Body of pancreas (tissue), 4 donors: Measurements from ENCODE around the gene TMPRSS5. TPM values are rescaled to one million over a fixed set of nuclear protein-coding genes. Genes with fewer than 3 reads are reported as not detected.

Experiments used
- ATAC-seq: fragments of 150-250 bp; one replicate; pipeline ENCODE4 v1.9.1; 2016
- DNase-seq, 4 donors: peaks; one replicate each; pipeline ENCODE4 v3.0.0-alpha.2; 2019
- H3K27ac ChIP-seq, 4 donors: fragments of 200-600 bp; sonication (generic); 1 replicate in 3 of 4; 2 replicates in 1 of 4; pipeline versions ENCODE4 v1.5.1 to v1.6.1; 2016 to 2019; ENCODE audit warnings: mild to moderate bottlenecking in 1 of 4, mixed read lengths in 1 of 4, moderate library complexity in 1 of 4
- H3K27me3 ChIP-seq, 2 donors: fragments of 200-600 bp; sonication (generic); one replicate each; pipeline ENCODE4 v1.6.0; 2016; ENCODE audit warnings: mild to moderate bottlenecking in 1 of 2
- H3K36me3 ChIP-seq, 2 donors: fragments of 200-600 bp; sonication (generic); replicated peaks in 1 of 2; 2 replicates each; pipeline ENCODE4 v1.5.1; 2016; ENCODE audit warnings: low read depth in 2 of 2; ENCODE audit not compliant: insufficient read depth in 1 of 2
- H3K4me1 ChIP-seq: fragments of 200-600 bp; sonication (generic); one replicate; pipeline ENCODE4 v1.6.0; 2016
- H3K4me3 ChIP-seq, 2 donors: fragments of 200-600 bp; sonication (generic); 1 replicate in 1 of 2; 2 replicates in 1 of 2; pipeline ENCODE4 v1.5.1; 2016 to 2019
- H3K9me3 ChIP-seq, 3 donors: fragments of 200-600 bp; sonication (generic); 1 replicate in 2 of 3; 2 replicates in 1 of 3; pipeline ENCODE4 v1.5.1; 2016
- POLR2A ChIP-seq, 3 donors: fragments of 450-650 bp; IDR thresholded peaks; one replicate each; pipeline ENCODE4 v1.6.1; 2016; ENCODE audit warnings: antibody characterized with exemption in 3 of 3, mild to moderate bottlenecking in 2 of 3
- WGBS, 2 donors: methylation state at CpG; one replicate each; pipeline ENCODE4 v1.1.5; 2017; 5-methylcytosine and 5-hydroxymethylcytosine counted together
- intact Hi-C: fragments of 100-400 bp; cut with DNase I; formaldehyde crosslinking; loops from one replicate; pipeline ENCODE4 v1.15.1; 2023
- total RNA-seq, 2 donors: library from RNA; depleted of rRNA; stranded (reverse); fragments of >200 nt; gene quantifications; one replicate each; pipeline ENCODE4 v1.1.0, GENCODE V29; 2016
- TF ChIP-seq, protein P1 (sequence below), 7 experiments: fragments of 450-650 bp in 4 of 7; fragments of 200-600 bp in 3 of 7; sonication (generic) in 3 of 7; IDR thresholded peaks; one replicate each; pipeline ENCODE4 v1.5.1; 2016 to 2019; ENCODE audit warnings: antibody characterized with exemption in 7 of 7

TMPRSS5 gene
- total RNA-seq, 2 donors from 2014 or later = 0.33 TPM; not detected in 1

- DNase-seq (no peak), ATAC-seq (no peak)
- H3K27me3 ChIP-seq = no peaks in the 10 kb centered on the region
- TF ChIP-seq, protein P1, sequence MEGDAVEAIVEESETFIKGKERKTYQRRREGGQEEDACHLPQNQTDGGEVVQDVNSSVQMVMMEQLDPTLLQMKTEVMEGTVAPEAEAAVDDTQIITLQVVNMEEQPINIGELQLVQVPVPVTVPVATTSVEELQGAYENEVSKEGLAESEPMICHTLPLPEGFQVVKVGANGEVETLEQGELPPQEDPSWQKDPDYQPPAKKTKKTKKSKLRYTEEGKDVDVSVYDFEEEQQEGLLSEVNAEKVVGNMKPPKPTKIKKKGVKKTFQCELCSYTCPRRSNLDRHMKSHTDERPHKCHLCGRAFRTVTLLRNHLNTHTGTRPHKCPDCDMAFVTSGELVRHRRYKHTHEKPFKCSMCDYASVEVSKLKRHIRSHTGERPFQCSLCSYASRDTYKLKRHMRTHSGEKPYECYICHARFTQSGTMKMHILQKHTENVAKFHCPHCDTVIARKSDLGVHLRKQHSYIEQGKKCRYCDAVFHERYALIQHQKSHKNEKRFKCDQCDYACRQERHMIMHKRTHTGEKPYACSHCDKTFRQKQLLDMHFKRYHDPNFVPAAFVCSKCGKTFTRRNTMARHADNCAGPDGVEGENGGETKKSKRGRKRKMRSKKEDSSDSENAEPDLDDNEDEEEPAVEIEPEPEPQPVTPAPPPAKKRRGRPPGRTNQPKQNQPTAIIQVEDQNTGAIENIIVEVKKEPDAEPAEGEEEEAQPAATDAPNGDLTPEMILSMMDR (IDR thresholded peaks at IDR 0.05) = no peak
- TF ChIP-seq POLR2A (IDR thresholded peaks at IDR 0.05) = no peak
- H3K4me1 ChIP-seq = no peaks in the 10 kb centered on the region
- H3K4me3 ChIP-seq = no peak overlapping the region
- 76% methylated on average over 1 of the region's 1 CpG for WGBS, 2 donors
- H3K27ac ChIP-seq = no peak overlapping the region
- peaks cover 0 to 8% (median 0%) of the 10 kb centered on the region in 3 donors for H3K9me3 ChIP-seq
- intact Hi-C loops = no loop called here
- no peaks in the 10 kb centered on the region for H3K36me3 ChIP-seq
Measured at GRCh38 chr11:113667801-113668200, 38.3 kb downstream of the TMPRSS5 start.

GRCh38 chr11:113666584-113666983 is 39.5 kb downstream of the TMPRSS5 start:
- H3K4me3 ChIP-seq = no peak overlapping the region
- H3K27me3 ChIP-seq = no peaks in the 10 kb centered on the region
- peaks cover 0 to 8% (median 0%) of the 10 kb centered on the region in 3 donors for H3K9me3 ChIP-seq
- H3K36me3 ChIP-seq = no peaks in the 10 kb centered on the region
- no peaks in the 10 kb centered on the region for H3K4me1 ChIP-seq
- DNase-seq (no peak), ATAC-seq (no peak)
- TF ChIP-seq POLR2A (IDR thresholded peaks at IDR 0.05) = no peak
- TF ChIP-seq, protein P1 (IDR thresholded peaks at IDR 0.05) = no peak
- intact Hi-C loops = no loop called here
- H3K27ac ChIP-seq = no peak overlapping the region
- WGBS, 2 donors = 96 to 98% methylated on average over 2 of the region's 2 CpGs

DNA sequence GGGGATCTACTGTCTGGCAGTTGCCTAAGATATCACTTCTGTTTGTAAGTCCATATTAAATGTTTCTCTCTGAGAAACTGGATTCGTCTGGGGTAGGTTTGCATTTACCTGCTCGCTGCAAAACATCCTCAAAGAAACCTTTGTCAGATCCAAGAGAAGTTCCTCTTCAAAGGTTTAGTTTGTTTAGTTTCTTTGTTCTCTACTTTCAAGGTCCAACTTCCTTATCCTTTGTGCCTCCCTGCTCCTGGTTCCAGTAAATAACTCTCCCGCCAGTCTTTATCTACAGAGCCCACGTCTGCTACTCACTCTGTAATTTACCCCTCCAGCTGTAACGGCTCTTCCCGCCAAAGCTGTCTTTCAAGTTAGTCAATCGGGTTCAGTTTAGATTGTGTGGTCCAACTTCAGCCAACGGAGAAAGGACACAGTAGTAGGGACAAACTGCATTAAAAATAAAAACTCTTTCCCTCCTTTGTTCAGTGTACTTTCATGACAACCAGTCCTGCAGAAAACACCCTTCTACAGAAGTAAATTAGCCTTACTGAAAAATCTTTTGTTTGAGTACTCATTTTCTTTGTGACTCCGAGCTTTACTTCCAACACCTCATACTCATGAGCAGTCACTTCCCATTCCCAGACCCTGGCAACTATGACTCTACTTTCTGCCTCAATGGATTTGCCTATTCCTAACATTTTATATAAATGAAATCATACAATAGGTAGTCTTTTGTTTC is 41.0 kb downstream of the TMPRSS5 start:
- ATAC-seq (no peak), DNase-seq (no peak)
- Histone ChIP-seq H3K4me1 (no peaks in the 10 kb centered on the region), H3K27me3 (no peaks in the 10 kb centered on the region), H3K27ac (peak overlapping the region in 2 of 4 donors; percentile 23 to 29), H3K9me3 (peaks cover 0 to 8% (median 0%) of the 10 kb centered on the region in 3 donors), H3K4me3 (no peak overlapping the region), H3K36me3 (no peaks in the 10 kb centered on the region)
- WGBS, 2 donors = 17 to 22% methylated on average over 9 of the region's 9 CpGs
- intact Hi-C loops = no loop called here
- no peak for TF ChIP-seq POLR2A (IDR thresholded peaks at IDR 0.05)
- TF ChIP-seq, protein P1 (IDR thresholded peaks at IDR 0.05) = no peak

DNA sequence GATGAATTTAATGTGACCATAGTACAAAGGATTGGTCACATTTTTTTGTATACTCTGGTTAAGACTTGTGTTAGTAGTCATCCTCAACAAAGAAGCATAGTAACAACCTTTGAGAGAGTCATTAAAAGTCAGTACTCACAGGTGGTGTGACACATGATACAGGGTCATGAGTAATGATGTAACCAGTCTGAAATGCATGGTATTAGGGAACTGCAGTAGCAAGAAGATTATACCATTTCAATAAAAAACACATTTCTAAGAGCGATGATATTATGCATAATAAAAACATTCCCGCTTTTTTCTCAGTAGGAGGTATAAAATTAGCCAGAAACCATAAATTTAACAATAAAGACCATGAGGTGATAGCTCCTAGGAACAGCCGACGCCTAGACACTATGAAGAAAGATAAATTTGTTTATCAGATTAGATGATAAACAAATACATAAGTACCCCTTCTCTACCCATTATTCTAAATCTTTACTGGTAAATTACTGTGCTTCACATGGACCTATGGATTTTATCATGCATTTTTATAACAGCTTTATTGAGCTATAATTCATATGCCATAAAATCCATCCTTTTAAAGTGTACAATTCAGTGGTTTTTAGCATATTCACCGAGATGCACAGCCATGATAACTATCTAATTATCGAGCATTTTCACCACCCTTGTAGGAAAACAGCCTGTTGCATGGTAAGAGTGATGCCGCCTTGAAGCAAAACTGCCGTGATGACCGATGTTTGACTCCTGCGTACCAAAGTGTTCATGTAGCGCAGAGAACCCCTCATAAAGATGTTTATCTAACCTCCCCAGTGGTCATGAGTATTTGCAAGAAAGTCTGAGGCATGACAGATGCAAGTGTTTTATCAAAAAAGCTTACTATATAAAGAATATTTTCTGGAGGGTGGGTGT is 41.8 kb downstream of the TMPRSS5 start:
- TF ChIP-seq POLR2A (IDR thresholded peaks at IDR 0.05) = no peak
- TF ChIP-seq, protein P1 (IDR thresholded peaks at IDR 0.05) = no peak
- DNase-seq = no peak
- H3K4me1 ChIP-seq = no peaks in the 10 kb centered on the region
- ATAC-seq = peak; percentile 75
- H3K9me3 ChIP-seq = peaks cover 0 to 8% (median 0%) of the 10 kb centered on the region in 3 donors
- intact Hi-C loops = no loop called here
- 37 to 55% methylated on average over 11 of the region's 11 CpGs for WGBS, 2 donors
- peak overlapping the region in 3 of 4 donors; percentile 16 to 29 (median 23) for H3K27ac ChIP-seq
- H3K27me3 ChIP-seq = no peaks in the 10 kb centered on the region
- H3K4me3 ChIP-seq = no peak overlapping the region
- H3K36me3 ChIP-seq = no peaks in the 10 kb centered on the region
